ENCODE data around the gene JAKMIP2.

- TF ChIP-seq CTCF (IDR thresholded peaks at IDR 0.05; ENCODE audit: low read depth, low read length, poor library complexity, severe bottlenecking): no peak
- TF ChIP-seq EZH2phosphoT487 (IDR thresholded peaks at IDR 0.05; ENCODE audit: borderline replicate concordance, low read length): no peak
These were observed 68.8 kb downstream of the JAKMIP2 start for GRCh38 chr5:147713550-147714295.

All from DOHH2 (cell line).